ENCODE results near the gene TCF4.

The TCF4 gene

DNA sequence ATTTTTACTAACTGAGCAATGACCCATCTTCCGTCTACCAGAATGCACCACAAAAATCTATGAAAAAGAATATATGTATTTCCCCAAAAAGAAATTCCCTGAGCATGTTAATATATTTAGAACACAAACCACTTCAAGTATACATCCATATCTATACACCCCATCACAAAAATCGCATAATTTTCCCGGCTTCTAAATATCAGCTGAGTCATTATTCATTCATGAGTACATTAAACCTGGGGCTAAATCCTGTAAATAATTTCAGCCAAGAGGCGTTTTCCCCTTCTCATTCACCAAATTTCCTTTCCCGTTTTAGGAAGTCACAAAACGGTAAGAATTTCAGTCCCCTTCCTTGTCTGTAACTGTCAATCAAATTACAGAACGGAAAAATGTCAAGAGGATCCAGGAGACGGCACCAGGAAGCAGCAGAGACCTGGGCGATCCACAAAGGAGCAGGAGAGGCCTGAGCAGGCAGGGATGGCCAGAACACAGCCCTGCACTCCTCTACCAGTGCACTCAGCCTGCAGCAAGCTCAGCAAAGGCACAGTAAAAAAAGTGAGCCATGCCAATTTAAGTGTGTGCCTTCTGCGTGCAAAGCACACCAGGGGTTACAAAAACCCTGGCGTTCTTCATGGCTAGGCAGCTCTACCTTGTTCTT, 300.7 kb downstream of the TCF4 start:
- no peaks in the 10 kb centered on the region for H3K27me3 ChIP-seq (ENCODE audit: insufficient read depth, low read length)
- no peak overlapping the region for H3K9ac ChIP-seq (ENCODE audit: low read depth, low read length)

DNA sequence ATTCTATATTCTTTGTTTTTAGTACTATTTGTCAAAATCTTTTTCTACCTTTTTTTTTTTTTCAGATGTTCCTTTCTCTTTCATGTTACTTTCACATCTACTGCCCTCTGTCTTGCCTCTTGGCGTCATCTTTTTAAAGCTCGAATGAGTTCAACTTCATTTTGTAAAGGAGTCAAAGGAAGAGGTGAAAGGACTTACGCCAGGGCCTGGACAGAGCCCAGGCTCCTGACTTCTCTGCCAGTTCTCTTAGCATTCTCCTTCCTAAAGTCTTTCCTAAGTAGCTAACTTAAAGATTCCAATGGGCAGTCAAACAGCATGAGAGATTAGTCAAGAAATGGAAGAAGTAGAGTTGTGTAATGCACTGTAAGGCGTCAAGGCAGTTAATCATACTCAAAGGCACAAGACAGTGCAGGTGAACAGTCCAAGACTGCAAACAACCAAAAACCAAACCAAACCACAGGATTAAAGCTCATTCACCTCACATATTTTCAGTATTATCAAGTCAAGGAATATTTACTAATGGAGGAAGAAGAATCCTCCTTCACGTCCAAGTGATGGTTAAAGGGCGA, 301.7 kb downstream of the TCF4 start:
- WGBS: 83% methylated on average over 4 of the region's 6 CpGs
- Histone ChIP-seq H3K27ac (ENCODE audit: low read depth, low read length) (no peak overlapping the region), H3K36me3 (ENCODE audit: insufficient read depth, low read length) (no peaks in the 10 kb centered on the region)

More for the DNA sequence above, 300.7 kb downstream of the TCF4 start:
- H3K9me3 ChIP-seq (ENCODE audit: insufficient read depth, low read depth, low read length): no peaks in the 10 kb centered on the region
- WGBS: 87% methylated on average over 11 of the region's 11 CpGs
- H3K36me3 ChIP-seq (ENCODE audit: insufficient read depth, low read length): no peaks in the 10 kb centered on the region
- H3K4me1 ChIP-seq (ENCODE audit: insufficient read depth, low read length): peaks cover 32% of the 10 kb centered on the region
- peak overlapping the region; percentile 22 for H3K27ac ChIP-seq (ENCODE audit: low read depth, low read length)
- H3K4me3 ChIP-seq (ENCODE audit: low read length): no peak overlapping the region

DNA sequence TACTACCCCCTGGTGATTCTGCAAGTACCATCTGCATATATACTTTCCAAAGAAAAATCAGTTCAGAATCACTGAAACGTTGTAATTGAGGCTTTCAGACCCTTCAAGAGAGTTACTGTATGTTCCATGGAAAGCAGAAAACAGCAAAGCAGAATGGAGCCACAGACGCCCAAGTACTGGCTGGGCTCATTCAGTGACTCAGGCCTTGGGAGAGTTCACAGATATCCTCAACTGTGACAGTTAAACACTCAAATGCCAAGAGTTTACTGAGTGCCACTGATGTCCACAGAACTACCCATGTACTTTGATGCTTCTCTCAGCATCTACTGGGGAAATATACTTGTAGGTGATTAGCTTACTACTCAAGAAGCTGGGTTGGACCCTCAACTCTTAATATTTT, 303.4 kb downstream of the TCF4 start:
- Histone ChIP-seq H3K9me3 (ENCODE audit: insufficient read depth, low read depth, low read length) (no peaks in the 10 kb centered on the region), H3K27ac (ENCODE audit: low read depth, low read length) (no peak overlapping the region), H3K9ac (ENCODE audit: low read depth, low read length) (no peak overlapping the region)

More for the DNA sequence above, 301.7 kb downstream of the TCF4 start:
- Histone ChIP-seq H3K27me3 (ENCODE audit: insufficient read depth, low read length) (no peaks in the 10 kb centered on the region), H3K9ac (ENCODE audit: low read depth, low read length) (no peak overlapping the region), H3K4me1 (ENCODE audit: insufficient read depth, low read length) (peaks cover 23% of the 10 kb centered on the region), H3K4me3 (ENCODE audit: low read length) (no peak overlapping the region), H3K9me3 (ENCODE audit: insufficient read depth, low read depth, low read length) (no peaks in the 10 kb centered on the region)

DNA sequence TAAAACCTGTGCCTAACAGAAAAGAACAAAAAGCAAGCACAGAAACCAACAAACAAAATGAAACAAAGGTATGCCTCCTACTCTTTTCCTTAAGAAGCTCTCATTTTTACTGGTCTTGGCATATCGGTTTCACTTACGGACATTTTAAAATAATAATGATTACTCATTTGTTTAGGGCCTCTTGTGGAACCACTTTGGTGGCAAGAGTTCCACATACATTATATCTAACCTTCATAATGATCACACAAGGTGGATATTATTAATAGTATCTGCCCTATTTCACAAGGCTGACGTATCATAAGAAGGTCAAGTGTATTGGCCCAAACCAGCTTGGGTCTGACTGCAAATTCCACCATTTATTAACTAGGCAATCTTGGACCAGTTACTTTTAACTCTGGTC, 304.7 kb downstream of the TCF4 start:
- H3K36me3 ChIP-seq (ENCODE audit: insufficient read depth, low read length): peaks cover 5% of the 10 kb centered on the region; the same call in 1 of the 2 replicates
- H3K27me3 ChIP-seq (ENCODE audit: insufficient read depth, low read length): no peaks in the 10 kb centered on the region
- no peak overlapping the region for H3K4me3 ChIP-seq (ENCODE audit: low read length)
- H3K9ac ChIP-seq (ENCODE audit: low read depth, low read length): no peak overlapping the region
- no peaks in the 10 kb centered on the region for H3K9me3 ChIP-seq (ENCODE audit: insufficient read depth, low read depth, low read length)
- no peak overlapping the region for H3K27ac ChIP-seq (ENCODE audit: low read depth, low read length)
- peaks cover 30% of the 10 kb centered on the region for H3K4me1 ChIP-seq (ENCODE audit: insufficient read depth, low read length)
- 98% methylated on average over 3 of the region's 3 CpGs for WGBS

More for the DNA sequence above, 303.4 kb downstream of the TCF4 start:
- H3K4me1 ChIP-seq (ENCODE audit: insufficient read depth, low read length): peaks cover 28% of the 10 kb centered on the region
- no peak overlapping the region for H3K4me3 ChIP-seq (ENCODE audit: low read length)
- WGBS: 87% methylated on average over 2 of the region's 2 CpGs
- no peaks in the 10 kb centered on the region for H3K27me3 ChIP-seq (ENCODE audit: insufficient read depth, low read length)
- H3K36me3 ChIP-seq (ENCODE audit: insufficient read depth, low read length): no peaks in the 10 kb centered on the region

DNA sequence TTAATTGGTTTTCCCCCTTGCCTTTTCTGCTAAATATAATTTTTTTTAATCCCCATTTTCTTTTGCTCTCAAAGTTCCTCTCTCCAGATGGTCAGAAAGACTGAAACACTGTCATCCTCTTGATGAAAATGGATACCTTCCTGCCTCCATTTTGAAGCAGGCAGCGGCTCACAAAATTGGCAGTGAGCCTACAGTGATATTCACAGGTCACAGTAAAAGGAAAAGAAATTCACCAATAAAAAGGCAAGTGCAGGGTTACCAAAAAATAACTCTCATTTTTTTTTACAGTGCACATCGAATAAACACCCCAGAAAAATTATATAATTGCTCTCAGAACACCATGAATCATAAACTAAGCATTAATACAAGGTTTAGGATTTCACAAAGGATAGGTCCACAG, 307.5 kb downstream of the TCF4 start:
- Histone ChIP-seq H3K4me1 (ENCODE audit: insufficient read depth, low read length) (peaks cover 18% of the 10 kb centered on the region), H3K27me3 (ENCODE audit: insufficient read depth, low read length) (no peaks in the 10 kb centered on the region), H3K4me3 (ENCODE audit: low read length) (no peak overlapping the region), H3K27ac (ENCODE audit: low read depth, low read length) (no peak overlapping the region), H3K36me3 (ENCODE audit: insufficient read depth, low read length) (peaks cover 27% of the 10 kb centered on the region), H3K9ac (ENCODE audit: low read depth, low read length) (no peak overlapping the region), H3K9me3 (ENCODE audit: insufficient read depth, low read depth, low read length) (no peaks in the 10 kb centered on the region)
- WGBS: 94% methylated on average over 2 of the region's 2 CpGs

DNA sequence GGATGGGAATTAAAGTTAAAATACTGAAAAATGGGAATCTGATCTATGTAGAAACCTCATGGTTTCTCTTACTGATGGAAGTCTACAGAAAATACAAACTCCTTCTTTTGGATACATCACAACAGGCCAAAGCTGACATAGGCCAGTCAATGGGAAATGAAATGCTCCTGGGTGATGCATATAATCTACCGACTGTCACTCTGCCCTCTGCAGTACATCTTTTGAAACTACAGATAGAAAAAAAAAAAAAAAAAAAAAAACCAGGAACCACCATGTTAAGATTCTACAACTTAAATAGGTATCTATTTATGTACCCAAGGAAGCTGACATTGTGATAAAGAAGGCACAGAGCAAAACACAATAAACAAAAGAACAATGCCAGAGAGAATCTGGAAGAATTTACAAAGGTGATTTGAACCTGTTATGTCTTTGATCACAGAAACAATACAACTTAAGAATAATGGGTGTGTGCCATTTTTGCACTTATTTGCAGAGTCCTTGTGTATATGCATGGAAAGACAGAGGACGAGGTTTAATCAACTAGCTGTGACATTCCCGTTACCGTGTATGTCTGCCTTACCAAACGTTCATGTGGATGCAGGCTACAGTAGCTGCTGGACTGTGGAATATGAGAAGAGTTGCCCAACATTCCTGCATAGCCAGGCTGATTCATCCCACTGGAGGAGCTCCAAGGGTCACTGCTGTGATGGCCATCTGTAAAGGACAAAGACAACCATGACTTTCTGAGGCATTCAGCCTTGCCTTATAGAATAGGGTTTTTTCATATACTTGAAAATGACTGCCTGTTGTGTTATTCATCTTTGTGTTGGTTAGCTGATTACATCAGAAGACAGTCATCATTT, 312.7 kb downstream of the TCF4 start:
- Histone ChIP-seq H3K27ac (ENCODE audit: low read depth, low read length) (no peak overlapping the region), H3K27me3 (ENCODE audit: insufficient read depth, low read length) (no peaks in the 10 kb centered on the region), H3K36me3 (ENCODE audit: insufficient read depth, low read length) (peaks cover 80% of the 10 kb centered on the region), H3K4me1 (ENCODE audit: insufficient read depth, low read length) (peaks cover 11% of the 10 kb centered on the region; the same call in 1 of the 2 replicates), H3K9ac (ENCODE audit: low read depth, low read length) (no peak overlapping the region), H3K4me3 (ENCODE audit: low read length) (no peak overlapping the region), H3K9me3 (ENCODE audit: insufficient read depth, low read depth, low read length) (no peaks in the 10 kb centered on the region)
- 79% methylated on average over 5 of the region's 5 CpGs for WGBS

DNA sequence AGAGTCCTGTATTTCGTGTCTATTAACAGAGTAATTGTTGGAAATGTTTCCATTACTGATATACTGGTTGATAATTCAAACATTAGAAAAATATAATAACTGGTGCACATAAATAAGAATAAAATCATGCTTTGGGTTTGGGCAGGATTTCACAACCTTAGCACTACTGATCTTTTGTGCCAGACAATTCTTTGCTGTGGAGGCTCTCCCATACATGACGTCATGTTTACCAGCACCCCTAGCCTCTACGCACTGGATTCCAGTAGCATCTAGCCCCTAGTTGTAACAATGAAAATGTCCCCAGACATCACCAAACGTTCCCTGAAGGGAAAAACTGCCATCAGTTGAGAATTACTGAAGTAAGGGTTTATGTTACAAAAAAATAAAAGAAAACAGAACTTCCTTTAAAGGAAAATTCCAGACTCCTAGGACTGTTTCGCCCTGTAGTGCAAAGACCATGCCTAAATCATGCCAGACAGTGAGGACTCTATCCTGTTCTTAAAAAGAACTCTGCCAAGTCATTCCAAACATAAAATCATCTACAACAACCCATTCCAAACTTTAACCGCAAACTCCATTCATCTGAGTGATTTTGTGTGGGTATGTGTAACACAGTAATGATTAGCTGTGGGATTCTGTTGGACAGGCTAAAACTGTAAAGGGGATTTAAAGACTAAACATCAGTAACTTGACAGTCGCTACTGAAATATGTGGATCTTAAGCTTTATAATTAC, 315.3 kb downstream of the TCF4 start:
- H3K36me3 ChIP-seq (ENCODE audit: insufficient read depth, low read length): peaks cover 97% of the 10 kb centered on the region
- WGBS: 93% methylated on average over 5 of the region's 7 CpGs

DNA sequence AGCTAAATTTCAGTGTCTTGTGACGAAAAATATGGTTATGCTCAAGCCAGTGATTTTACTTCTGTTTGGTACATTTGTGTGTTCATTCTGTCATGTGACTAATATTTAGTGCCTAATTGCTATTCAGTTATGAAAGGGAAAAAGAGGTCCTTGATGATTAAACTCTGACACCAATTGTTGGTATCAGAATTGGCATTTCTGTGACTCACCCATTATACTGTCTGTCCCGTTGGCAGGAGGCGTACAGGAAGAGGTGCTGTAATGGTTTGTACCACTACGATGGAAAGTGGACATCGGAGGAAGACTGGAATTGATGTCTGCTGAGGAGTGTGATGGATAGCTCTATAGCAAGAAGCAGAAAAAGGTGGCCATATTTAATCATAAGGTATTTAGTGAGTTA, 318.4 kb downstream of the TCF4 start:
- Histone ChIP-seq H3K9ac (ENCODE audit: low read depth, low read length) (no peak overlapping the region), H3K27me3 (ENCODE audit: insufficient read depth, low read length) (no peaks in the 10 kb centered on the region), H3K4me3 (ENCODE audit: low read length) (no peak overlapping the region), H3K4me1 (ENCODE audit: insufficient read depth, low read length) (peaks cover 14% of the 10 kb centered on the region), H3K36me3 (ENCODE audit: insufficient read depth, low read length) (peaks cover 99% of the 10 kb centered on the region), H3K27ac (ENCODE audit: low read depth, low read length) (no peak overlapping the region), H3K9me3 (ENCODE audit: insufficient read depth, low read depth, low read length) (no peaks in the 10 kb centered on the region)
- WGBS: 97% methylated on average over 5 of the region's 5 CpGs

More for the DNA sequence above, 315.3 kb downstream of the TCF4 start:
- Histone ChIP-seq H3K4me3 (ENCODE audit: low read length) (no peak overlapping the region), H3K4me1 (ENCODE audit: insufficient read depth, low read length) (0 out of 2 replicates have a peak, but pooled peaks cover 3% of the 10 kb centered on the region), H3K9ac (ENCODE audit: low read depth, low read length) (no peak overlapping the region), H3K27me3 (ENCODE audit: insufficient read depth, low read length) (no peaks in the 10 kb centered on the region), H3K27ac (ENCODE audit: low read depth, low read length) (no peak overlapping the region), H3K9me3 (ENCODE audit: insufficient read depth, low read depth, low read length) (no peaks in the 10 kb centered on the region)

DNA sequence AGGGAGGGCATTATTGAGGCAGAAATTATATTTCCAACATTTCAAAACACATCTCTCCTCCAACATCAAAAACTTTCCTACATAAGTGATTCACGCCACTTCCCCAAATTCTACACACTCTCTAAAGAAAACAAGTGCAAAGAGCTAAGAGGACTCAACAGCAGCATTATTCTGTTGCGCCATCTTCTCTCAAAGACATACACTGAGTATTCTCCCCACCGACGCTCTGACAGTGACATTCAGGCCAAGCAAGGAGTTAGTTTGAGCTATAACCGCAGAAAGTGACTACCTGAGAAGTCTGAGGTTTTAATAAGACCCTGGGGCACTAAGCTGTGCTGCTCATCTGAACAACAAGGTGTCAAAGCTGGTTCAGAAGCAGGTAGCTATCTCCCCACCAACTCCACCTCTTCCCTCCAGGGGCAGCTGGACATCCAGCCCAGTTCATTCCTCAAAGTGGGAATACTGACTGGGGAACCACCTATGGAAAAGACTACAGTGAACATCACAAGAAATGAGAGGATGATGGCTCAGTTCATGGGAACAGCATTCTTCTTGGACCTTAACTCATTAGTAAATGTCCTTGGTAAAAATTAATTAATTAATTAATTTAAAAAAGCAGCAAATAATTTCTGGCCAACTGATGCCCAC, 319.2 kb downstream of the TCF4 start:
- 97% methylated on average over 5 of the region's 5 CpGs for WGBS
- Histone ChIP-seq H3K27ac (ENCODE audit: low read depth, low read length) (no peak overlapping the region), H3K36me3 (ENCODE audit: insufficient read depth, low read length) (peaks cover 90% of the 10 kb centered on the region), H3K4me3 (ENCODE audit: low read length) (no peak overlapping the region), H3K27me3 (ENCODE audit: insufficient read depth, low read length) (no peaks in the 10 kb centered on the region), H3K9ac (ENCODE audit: low read depth, low read length) (no peak overlapping the region), H3K4me1 (ENCODE audit: insufficient read depth, low read length) (peaks cover 23% of the 10 kb centered on the region), H3K9me3 (ENCODE audit: insufficient read depth, low read depth, low read length) (no peaks in the 10 kb centered on the region)

DNA sequence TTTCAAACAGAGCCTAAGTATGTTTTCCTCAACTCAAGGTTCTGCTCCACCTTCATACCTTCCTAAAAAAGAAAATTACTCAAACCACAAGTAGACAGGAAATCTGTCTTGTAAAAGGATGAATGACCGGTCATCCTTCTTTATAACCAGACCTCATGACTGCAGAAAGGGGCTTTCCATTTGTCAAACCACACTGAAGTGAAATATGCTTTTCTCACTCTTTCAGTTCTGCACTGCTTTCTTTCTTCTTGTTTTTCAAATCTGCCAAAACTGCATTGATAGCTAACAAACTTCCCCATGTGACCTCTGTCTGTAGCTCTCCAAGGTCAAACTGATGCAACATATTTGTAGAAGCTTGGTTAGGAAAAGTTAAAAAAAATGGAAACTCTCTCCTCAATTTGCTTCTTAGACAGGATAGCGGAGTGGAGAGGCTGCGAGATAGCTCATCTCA, 319.8 kb downstream of the TCF4 start:
- 92% methylated on average over 3 of the region's 3 CpGs for WGBS
- Histone ChIP-seq H3K9ac (ENCODE audit: low read depth, low read length) (no peak overlapping the region), H3K27me3 (ENCODE audit: insufficient read depth, low read length) (no peaks in the 10 kb centered on the region), H3K4me1 (ENCODE audit: insufficient read depth, low read length) (peaks cover 27% of the 10 kb centered on the region), H3K9me3 (ENCODE audit: insufficient read depth, low read depth, low read length) (no peaks in the 10 kb centered on the region), H3K27ac (ENCODE audit: low read depth, low read length) (no peak overlapping the region), H3K4me3 (ENCODE audit: low read length) (no peak overlapping the region), H3K36me3 (ENCODE audit: insufficient read depth, low read length) (peaks cover 85% of the 10 kb centered on the region)

Data from HUES64 (cell line).